ENCODE measurements around the gene TNFRSF8.

The TNFRSF8 gene

DNA sequence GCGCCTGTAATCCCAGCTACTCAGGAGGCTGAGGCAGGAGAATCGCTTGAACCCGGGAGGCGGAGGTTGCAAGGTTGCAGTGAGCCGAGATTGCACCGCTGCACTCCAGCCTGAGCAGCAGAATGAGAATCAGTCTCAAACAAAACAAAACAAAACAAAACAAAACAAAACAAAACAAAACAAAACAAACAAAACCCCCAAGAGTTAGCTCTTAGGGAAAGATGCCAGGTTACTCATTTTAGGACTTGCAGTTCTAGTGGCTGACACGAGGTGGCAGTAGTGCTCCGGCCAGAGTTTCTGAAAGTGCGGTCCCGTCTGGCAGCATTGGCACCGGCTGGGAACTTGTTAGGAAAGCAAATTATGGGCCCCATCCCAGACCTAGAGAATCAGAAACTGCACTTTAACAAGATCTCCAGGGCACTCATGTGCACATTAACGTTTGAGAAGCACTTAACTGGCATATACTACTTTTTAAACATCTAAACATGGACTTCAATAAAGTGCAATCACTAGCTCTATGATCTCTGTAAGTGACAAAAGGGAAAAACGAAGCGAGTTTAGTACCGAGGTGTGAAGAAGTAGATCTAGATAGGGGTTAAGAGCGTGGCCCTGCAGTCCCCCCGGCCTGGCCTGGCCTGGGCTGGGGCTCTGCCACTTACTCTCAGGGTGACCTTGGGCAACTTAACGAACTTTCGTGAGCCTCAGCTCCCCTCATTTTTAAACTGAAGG, 61.8 kb downstream of the TNFRSF8 start:
- no peak overlapping the region for H3K4me2 ChIP-seq (ENCODE audit: low read length)
- no peak overlapping the region for H2AFZ ChIP-seq (ENCODE audit: low read length)
- TF ChIP-seq, protein P1, sequence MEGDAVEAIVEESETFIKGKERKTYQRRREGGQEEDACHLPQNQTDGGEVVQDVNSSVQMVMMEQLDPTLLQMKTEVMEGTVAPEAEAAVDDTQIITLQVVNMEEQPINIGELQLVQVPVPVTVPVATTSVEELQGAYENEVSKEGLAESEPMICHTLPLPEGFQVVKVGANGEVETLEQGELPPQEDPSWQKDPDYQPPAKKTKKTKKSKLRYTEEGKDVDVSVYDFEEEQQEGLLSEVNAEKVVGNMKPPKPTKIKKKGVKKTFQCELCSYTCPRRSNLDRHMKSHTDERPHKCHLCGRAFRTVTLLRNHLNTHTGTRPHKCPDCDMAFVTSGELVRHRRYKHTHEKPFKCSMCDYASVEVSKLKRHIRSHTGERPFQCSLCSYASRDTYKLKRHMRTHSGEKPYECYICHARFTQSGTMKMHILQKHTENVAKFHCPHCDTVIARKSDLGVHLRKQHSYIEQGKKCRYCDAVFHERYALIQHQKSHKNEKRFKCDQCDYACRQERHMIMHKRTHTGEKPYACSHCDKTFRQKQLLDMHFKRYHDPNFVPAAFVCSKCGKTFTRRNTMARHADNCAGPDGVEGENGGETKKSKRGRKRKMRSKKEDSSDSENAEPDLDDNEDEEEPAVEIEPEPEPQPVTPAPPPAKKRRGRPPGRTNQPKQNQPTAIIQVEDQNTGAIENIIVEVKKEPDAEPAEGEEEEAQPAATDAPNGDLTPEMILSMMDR (IDR thresholded peaks at IDR 0.05; ENCODE audit: low read length) = peak; percentile 82
- TF ChIP-seq EZH2 (IDR thresholded peaks at IDR 0.05; ENCODE audit: borderline replicate concordance, low read length) = no peak
- H3K9me3 ChIP-seq (ENCODE audit: low read length) = no peaks in the 10 kb centered on the region
- H3F3A ChIP-seq (ENCODE audit: insufficient read depth, low read length) = no peaks in the 10 kb centered on the region
- H4K20me1 ChIP-seq (ENCODE audit: insufficient read depth, low read length) = no peaks in the 10 kb centered on the region
- H3K79me2 ChIP-seq (ENCODE audit: insufficient read depth, low read length) = no peaks in the 10 kb centered on the region
- H3K4me1 ChIP-seq (ENCODE audit: insufficient read depth, low read length, severe bottlenecking) = no peaks in the 10 kb centered on the region
- no peak overlapping the region for H3K27ac ChIP-seq (ENCODE audit: low read depth, low read length, poor library complexity, severe bottlenecking)
- 0 out of 2 replicates have a peak, but pooled peaks cover 5% of the 10 kb centered on the region for H3K27me3 ChIP-seq (ENCODE audit: insufficient read depth, low read length)
- H3K9ac ChIP-seq (ENCODE audit: low read length) = no peak overlapping the region
- H3K36me3 ChIP-seq (ENCODE audit: insufficient read depth, low read length) = no peaks in the 10 kb centered on the region
- H3K9me2 ChIP-seq (ENCODE audit: low read depth, low read length) = no peaks in the 10 kb centered on the region
- H3K4me3 ChIP-seq (ENCODE audit: low read depth, low read length, poor library complexity, severe bottlenecking) = no peak overlapping the region

DNA sequence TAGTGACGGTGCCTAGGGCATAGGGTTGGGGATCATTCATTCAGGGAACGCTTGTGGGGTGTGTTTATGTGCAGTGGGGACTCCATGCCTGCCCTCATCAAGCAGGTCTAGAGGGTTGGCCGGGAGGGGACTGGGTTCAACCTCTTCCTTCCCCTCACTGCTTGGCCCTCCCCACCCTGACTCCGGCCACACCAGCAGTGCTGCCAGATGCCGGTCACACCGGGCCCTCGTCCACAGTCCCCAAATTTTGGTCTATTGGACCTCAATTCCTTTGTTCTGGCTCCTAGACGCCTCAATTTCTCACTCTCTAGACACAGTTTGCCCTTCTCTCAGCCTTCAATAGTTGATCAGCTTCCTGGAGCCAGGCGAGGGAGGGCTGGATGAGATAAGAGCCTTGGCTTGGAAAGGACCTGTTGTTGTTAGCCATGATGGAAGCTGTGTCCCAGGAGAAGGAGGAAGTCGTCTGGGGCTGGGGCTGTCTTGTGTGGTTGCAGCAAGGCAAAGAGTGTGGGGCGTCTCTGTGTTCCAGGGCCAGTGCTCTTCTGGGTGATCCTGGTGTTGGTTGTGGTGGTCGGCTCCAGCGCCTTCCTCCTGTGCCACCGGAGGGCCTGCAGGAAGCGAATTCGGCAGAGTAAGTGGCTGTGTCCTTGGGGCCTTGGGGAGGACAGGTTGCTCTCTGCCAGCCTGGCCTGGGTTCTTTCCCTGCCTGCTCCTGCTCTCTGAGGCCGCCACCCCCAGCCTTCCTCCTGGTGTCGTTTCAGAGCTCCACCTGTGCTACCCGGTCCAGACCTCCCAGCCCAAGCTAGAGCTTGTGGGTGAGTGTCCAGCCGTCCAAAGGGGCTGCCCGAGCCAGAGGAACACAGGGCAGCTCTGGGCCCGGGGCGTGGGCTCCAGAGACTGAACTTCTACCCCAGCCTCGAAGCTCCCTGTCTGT, 62.6 kb downstream of the TNFRSF8 start:
- H3K36me3 ChIP-seq (ENCODE audit: insufficient read depth, low read length) = no peaks in the 10 kb centered on the region
- H3K4me3 ChIP-seq (ENCODE audit: low read depth, low read length, poor library complexity, severe bottlenecking) = no peak overlapping the region
- no peak for TF ChIP-seq EZH2 (IDR thresholded peaks at IDR 0.05; ENCODE audit: borderline replicate concordance, low read length)
- TF ChIP-seq, protein P1 (IDR thresholded peaks at IDR 0.05; ENCODE audit: low read length) = no peak
- H3K4me1 ChIP-seq (ENCODE audit: insufficient read depth, low read length, severe bottlenecking) = no peaks in the 10 kb centered on the region
- no peak overlapping the region for H3K9ac ChIP-seq (ENCODE audit: low read length)
- H4K20me1 ChIP-seq (ENCODE audit: insufficient read depth, low read length) = no peaks in the 10 kb centered on the region
- H3K9me2 ChIP-seq (ENCODE audit: low read depth, low read length) = no peaks in the 10 kb centered on the region
- H3K9me3 ChIP-seq (ENCODE audit: low read length) = no peaks in the 10 kb centered on the region
- H3K27me3 ChIP-seq (ENCODE audit: insufficient read depth, low read length) = 0 out of 2 replicates have a peak, but pooled peaks cover 5% of the 10 kb centered on the region
- no peaks in the 10 kb centered on the region for H3K79me2 ChIP-seq (ENCODE audit: insufficient read depth, low read length)
- H3K4me2 ChIP-seq (ENCODE audit: low read length) = no peak overlapping the region
- H3F3A ChIP-seq (ENCODE audit: insufficient read depth, low read length) = no peaks in the 10 kb centered on the region
- no peak overlapping the region for H2AFZ ChIP-seq (ENCODE audit: low read length)
- no peak overlapping the region for H3K27ac ChIP-seq (ENCODE audit: low read depth, low read length, poor library complexity, severe bottlenecking)

DNA sequence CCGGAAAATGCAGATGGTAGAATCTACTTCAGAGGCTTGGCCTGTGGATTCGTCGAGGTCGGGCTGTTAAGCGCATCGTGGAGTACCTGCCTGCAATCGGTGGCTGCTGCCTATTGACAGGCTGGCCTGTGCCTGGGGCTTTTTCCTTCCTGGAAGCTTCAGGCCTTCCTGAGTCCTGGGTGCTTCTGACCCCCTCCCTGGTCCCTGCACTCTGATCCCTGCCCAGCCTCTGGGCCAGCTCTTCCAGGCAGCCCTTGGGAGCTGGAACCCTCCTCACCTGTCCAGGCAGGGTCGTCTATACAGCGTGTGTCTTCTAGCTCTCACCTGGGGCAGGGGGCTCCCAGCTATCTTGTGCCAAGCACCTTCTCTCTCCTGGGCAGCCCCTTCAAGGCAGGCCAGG, 63.7 kb downstream of the TNFRSF8 start:
- H3K9ac ChIP-seq (ENCODE audit: low read length) = no peak overlapping the region
- no peaks in the 10 kb centered on the region for H3K79me2 ChIP-seq (ENCODE audit: insufficient read depth, low read length)
- no peak overlapping the region for H3K27ac ChIP-seq (ENCODE audit: low read depth, low read length, poor library complexity, severe bottlenecking)
- H3K4me1 ChIP-seq (ENCODE audit: insufficient read depth, low read length, severe bottlenecking) = no peaks in the 10 kb centered on the region
- H3K9me3 ChIP-seq (ENCODE audit: low read length) = no peaks in the 10 kb centered on the region
- no peaks in the 10 kb centered on the region for H4K20me1 ChIP-seq (ENCODE audit: insufficient read depth, low read length)
- H3K27me3 ChIP-seq (ENCODE audit: insufficient read depth, low read length) = 0 out of 2 replicates have a peak, but pooled peaks cover 5% of the 10 kb centered on the region
- no peak overlapping the region for H2AFZ ChIP-seq (ENCODE audit: low read length)
- no peak overlapping the region for H3K4me3 ChIP-seq (ENCODE audit: low read depth, low read length, poor library complexity, severe bottlenecking)
- no peak overlapping the region for H3K4me2 ChIP-seq (ENCODE audit: low read length)
- no peaks in the 10 kb centered on the region for H3F3A ChIP-seq (ENCODE audit: insufficient read depth, low read length)
- no peaks in the 10 kb centered on the region for H3K36me3 ChIP-seq (ENCODE audit: insufficient read depth, low read length)
- TF ChIP-seq EZH2 (IDR thresholded peaks at IDR 0.05; ENCODE audit: borderline replicate concordance, low read length) = no peak
- TF ChIP-seq, protein P1 (IDR thresholded peaks at IDR 0.05; ENCODE audit: low read length) = no peak
- H3K9me2 ChIP-seq (ENCODE audit: low read depth, low read length) = no peaks in the 10 kb centered on the region
